Measurements from ENCODE around the gene TFAP2B. TPM values are rescaled to one million over a fixed set of nuclear protein-coding genes. Genes with fewer than 3 reads are reported as not detected.

TFAP2B gene
- total RNA-seq, 2 donors from 2014 or later: not detected

GRCh38 chr6:50837589-50838445 lies 19.1 kb downstream of the TFAP2B start:
- Mint-ChIP-seq H3K36me3 (ENCODE audit: low read depth) (no peaks in the 10 kb centered on the region), H3K4me3 (no peak overlapping the region), H3K27me3 (ENCODE audit: insufficient read depth) (peaks cover 97% of the 10 kb centered on the region), H3K27ac (no peak overlapping the region), H3K4me1 (peaks cover 28% of the 10 kb centered on the region), H3K9me3 (no peaks in the 10 kb centered on the region)
- TF ChIP-seq, protein P1, sequence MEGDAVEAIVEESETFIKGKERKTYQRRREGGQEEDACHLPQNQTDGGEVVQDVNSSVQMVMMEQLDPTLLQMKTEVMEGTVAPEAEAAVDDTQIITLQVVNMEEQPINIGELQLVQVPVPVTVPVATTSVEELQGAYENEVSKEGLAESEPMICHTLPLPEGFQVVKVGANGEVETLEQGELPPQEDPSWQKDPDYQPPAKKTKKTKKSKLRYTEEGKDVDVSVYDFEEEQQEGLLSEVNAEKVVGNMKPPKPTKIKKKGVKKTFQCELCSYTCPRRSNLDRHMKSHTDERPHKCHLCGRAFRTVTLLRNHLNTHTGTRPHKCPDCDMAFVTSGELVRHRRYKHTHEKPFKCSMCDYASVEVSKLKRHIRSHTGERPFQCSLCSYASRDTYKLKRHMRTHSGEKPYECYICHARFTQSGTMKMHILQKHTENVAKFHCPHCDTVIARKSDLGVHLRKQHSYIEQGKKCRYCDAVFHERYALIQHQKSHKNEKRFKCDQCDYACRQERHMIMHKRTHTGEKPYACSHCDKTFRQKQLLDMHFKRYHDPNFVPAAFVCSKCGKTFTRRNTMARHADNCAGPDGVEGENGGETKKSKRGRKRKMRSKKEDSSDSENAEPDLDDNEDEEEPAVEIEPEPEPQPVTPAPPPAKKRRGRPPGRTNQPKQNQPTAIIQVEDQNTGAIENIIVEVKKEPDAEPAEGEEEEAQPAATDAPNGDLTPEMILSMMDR (conservative IDR thresholded peaks at IDR 0.05): no peak
- Histone ChIP-seq H3K9ac (ENCODE audit: extremely low read depth, low read length, poor library complexity, severe bottlenecking) (no peak overlapping the region), H3K27ac (ENCODE audit: low read depth, low read length) (no peak overlapping the region), H3K4me3 (ENCODE audit: low read length) (no peak overlapping the region), H3K4me1 (ENCODE audit: control insufficient read depth, insufficient read depth, low read length) (no peaks in the 10 kb centered on the region), H3K9me3 (ENCODE audit: control insufficient read depth, low read length) (no peaks in the 10 kb centered on the region), H3K27me3 (ENCODE audit: control insufficient read depth, insufficient read depth, low read length, poor library complexity, severe bottlenecking) (peaks cover 100% of the 10 kb centered on the region), H3K36me3 (ENCODE audit: control insufficient read depth, insufficient read depth, low read length) (no peaks in the 10 kb centered on the region)
- DNase-seq: no peak
- 3 to 8% methylated on average over 11 to 14 of the region's 14 CpGs for WGBS, 2 experiments (ENCODE audit: insufficient coverage in 1 of 2, insufficient read length in 1 of 2)

DNA sequence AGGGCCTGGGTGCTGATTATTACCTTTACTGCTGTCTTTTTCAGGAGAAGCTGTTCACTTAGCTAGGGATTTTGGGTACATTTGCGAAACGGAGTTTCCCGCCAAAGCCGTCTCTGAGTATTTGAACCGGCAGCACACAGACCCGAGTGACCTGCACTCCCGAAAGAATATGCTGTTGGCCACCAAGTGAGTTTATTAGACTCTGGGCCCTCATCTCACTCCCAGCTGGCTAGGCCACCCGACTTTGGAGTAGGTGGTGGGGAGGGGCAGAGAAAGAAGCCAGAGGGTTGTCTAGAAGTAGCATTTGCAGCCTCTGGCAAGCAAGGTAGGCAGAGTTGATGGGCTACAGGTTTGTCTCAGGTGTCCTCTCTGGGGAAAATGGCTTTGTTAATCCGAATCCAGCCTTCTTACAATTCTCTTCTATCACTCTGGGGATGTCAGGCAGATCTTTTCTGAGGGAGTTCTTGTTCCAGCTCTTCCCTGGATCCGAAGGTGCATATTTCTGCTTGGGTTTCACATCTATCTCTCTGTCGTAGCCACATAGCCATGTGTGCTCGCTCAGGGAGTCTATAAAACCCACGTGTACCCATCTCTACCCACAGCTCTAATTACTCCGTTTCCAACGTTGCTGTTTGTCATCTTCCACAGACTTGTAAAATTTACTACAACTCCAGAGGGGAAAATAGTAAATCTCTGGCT lies 21.6 kb downstream of the TFAP2B start:
- H3K9ac ChIP-seq (ENCODE audit: extremely low read depth, low read length, poor library complexity, severe bottlenecking): no peak overlapping the region
- Mint-ChIP-seq H3K9me3 (no peaks in the 10 kb centered on the region), H3K36me3 (ENCODE audit: low read depth) (no peaks in the 10 kb centered on the region), H3K4me3 (no peak overlapping the region), H3K4me1 (peaks cover 44% of the 10 kb centered on the region), H3K27me3 (ENCODE audit: insufficient read depth) (peaks cover 100% of the 10 kb centered on the region), H3K27ac (no peak overlapping the region)
- H3K27me3 ChIP-seq (ENCODE audit: control insufficient read depth, insufficient read depth, low read length, poor library complexity, severe bottlenecking): peaks cover 100% of the 10 kb centered on the region
- DNase-seq: peak; percentile 54
- no peaks in the 10 kb centered on the region for H3K36me3 ChIP-seq (ENCODE audit: control insufficient read depth, insufficient read depth, low read length)
- TF ChIP-seq, protein P1 (conservative IDR thresholded peaks at IDR 0.05): no peak
- no peaks in the 10 kb centered on the region for H3K4me1 ChIP-seq (ENCODE audit: control insufficient read depth, insufficient read depth, low read length)
- no peak overlapping the region for H3K27ac ChIP-seq (ENCODE audit: low read depth, low read length)
- WGBS, 2 experiments (ENCODE audit: insufficient coverage in 1 of 2, insufficient read length in 1 of 2): 7 to 16% methylated on average over 3 to 15 of the region's 15 CpGs
- H3K4me3 ChIP-seq (ENCODE audit: low read length): no peak overlapping the region
- H3K9me3 ChIP-seq (ENCODE audit: control insufficient read depth, low read length): no peaks in the 10 kb centered on the region

DNA sequence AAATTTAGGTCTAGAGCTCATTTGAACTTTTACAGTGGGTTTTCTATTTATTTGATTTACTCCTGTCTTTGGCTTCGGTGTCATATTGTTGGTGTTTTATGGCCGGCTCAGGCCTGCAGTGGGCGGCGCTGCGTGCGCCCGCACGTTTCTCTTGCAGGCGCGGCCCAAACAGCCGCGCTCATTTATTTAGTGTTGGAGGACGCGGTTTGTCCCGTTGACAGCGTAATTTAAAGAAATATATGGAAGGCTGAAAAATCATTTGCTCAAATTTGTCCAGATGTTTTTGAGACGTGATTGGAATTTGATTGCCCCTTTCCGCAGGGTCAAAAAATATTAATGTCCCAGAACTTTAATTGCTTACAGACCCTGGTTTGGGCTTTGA lies 22.1 kb downstream of the TFAP2B start:
- Mint-ChIP-seq H3K4me3 (no peak overlapping the region), H3K27me3 (ENCODE audit: insufficient read depth) (peaks cover 99% of the 10 kb centered on the region), H3K27ac (no peak overlapping the region), H3K4me1 (peaks cover 43% of the 10 kb centered on the region), H3K36me3 (ENCODE audit: low read depth) (no peaks in the 10 kb centered on the region), H3K9me3 (no peaks in the 10 kb centered on the region)
- TF ChIP-seq, protein P1 (conservative IDR thresholded peaks at IDR 0.05): peak; percentile 21
- 7 to 8% methylated on average over 6 to 18 of the region's 18 CpGs for whole genome bisulfite sequencing, 2 experiments (ENCODE audit: insufficient coverage in 1 of 2, insufficient read length in 1 of 2)
- no peaks in the 10 kb centered on the region for H3K4me1 ChIP-seq (ENCODE audit: control insufficient read depth, insufficient read depth, low read length)
- H3K4me3 ChIP-seq (ENCODE audit: low read length): no peak overlapping the region
- no peaks in the 10 kb centered on the region for H3K9me3 ChIP-seq (ENCODE audit: control insufficient read depth, low read length)
- H3K36me3 ChIP-seq (ENCODE audit: control insufficient read depth, insufficient read depth, low read length): no peaks in the 10 kb centered on the region
- DNase-seq: no peak
- H3K27ac ChIP-seq (ENCODE audit: low read depth, low read length): no peak overlapping the region
- H3K27me3 ChIP-seq (ENCODE audit: control insufficient read depth, insufficient read depth, low read length, poor library complexity, severe bottlenecking): peaks cover 100% of the 10 kb centered on the region
- H3K9ac ChIP-seq (ENCODE audit: extremely low read depth, low read length, poor library complexity, severe bottlenecking): no peak overlapping the region

Measured in endodermal cell (in vitro differentiated cells).